ENCODE data around the gene TUBA4B.

TUBA4B gene

GRCh38 chr2:219300022-219300421, 47.0 kb downstream of the TUBA4B start (continued):
- TF ChIP-seq PRDM2 (tag by site-specific recombination; IDR thresholded peaks at IDR 0.05; ENCODE audit: borderline replicate concordance) = no peak
- no peak for TF ChIP-seq ZNF266 (tag by site-specific recombination; IDR thresholded peaks at IDR 0.05; ENCODE audit: low read depth)
- TF ChIP-seq ZNF658 (tag by site-specific recombination; IDR thresholded peaks at IDR 0.05) = no peak
- no peak for TF ChIP-seq TCF7L2 (IDR thresholded peaks at IDR 0.05; ENCODE audit: borderline replicate concordance, low read depth, low read length)
- TF ChIP-seq ZNF473 (tag by site-specific recombination; IDR thresholded peaks at IDR 0.05) = no peak

- Histone ChIP-seq H3K27ac (ENCODE audit: extremely low read depth, low read depth, low read length) (no peak overlapping the region), H3K36me3 (ENCODE audit: control insufficient read depth in 2 of 2, insufficient read depth in 1 of 2, low read length in 2 of 2) (no peaks in the 10 kb centered on the region), H3K9me3 (ENCODE audit: control insufficient read depth, insufficient read depth, low read depth, low read length) (no peaks in the 10 kb centered on the region), H3K4me1 (ENCODE audit: control insufficient read depth, insufficient read depth, low read length) (no peaks in the 10 kb centered on the region), H3K4me3 (ENCODE audit: low read depth, low read length) (no peak overlapping the region)
- ChIA-PET CTCF (interaction anchor here (0.6 to 3.6 kb wide), 4 partner anchors 8 to 449 kb away, joined by 3 to 24 read pairs (median 6); partner anchors contain the start of gene NHEJ1), POLR2A (no interaction called here)
- TF ChIP-seq HOXD13 (CRISPR knock-in tag; IDR thresholded peaks at IDR 0.05; ENCODE audit: borderline replicate concordance) (no peak), ZNF423 (tag by site-specific recombination; IDR thresholded peaks at IDR 0.05) (no peak), ZBTB48 (tag by site-specific recombination; IDR thresholded peaks at IDR 0.05) (no peak)
These were observed 49.4 kb downstream of the TUBA4B start for GRCh38 chr2:219302412-219302968.

- Histone ChIP-seq H3K9me3 (ENCODE audit: control insufficient read depth, insufficient read depth, low read depth, low read length) (no peaks in the 10 kb centered on the region), H3K36me3 (ENCODE audit: control insufficient read depth in 2 of 2, insufficient read depth in 1 of 2, low read length in 2 of 2) (no peaks in the 10 kb centered on the region), H3K4me3 (ENCODE audit: low read depth, low read length) (no peak overlapping the region), H3K27ac (ENCODE audit: extremely low read depth, low read depth, low read length) (no peak overlapping the region), H3K4me1 (ENCODE audit: control insufficient read depth, insufficient read depth, low read length) (no peaks in the 10 kb centered on the region)
- POLR2A ChIA-PET = no interaction called here
- CTCF ChIA-PET = interaction anchor here (0.6 to 3.6 kb wide), 3 partner anchors 10 to 128 kb away, joined by 3 to 24 read pairs (median 6); no protein-coding TSS in a partner anchor
- TF ChIP-seq ZNF513 (tag by site-specific recombination; IDR thresholded peaks at IDR 0.05) (peak; percentile 36), ZNF555 (tag by site-specific recombination; conservative IDR thresholded peaks at IDR 0.05) (no peak)
These were observed 51.2 kb downstream of the TUBA4B start for GRCh38 chr2:219304223-219304622.

GRCh38 chr2:219306047-219306446, 53.0 kb downstream of the TUBA4B start:
- Histone ChIP-seq H3K36me3 (ENCODE audit: control insufficient read depth in 2 of 2, insufficient read depth in 1 of 2, low read length in 2 of 2) (no peaks in the 10 kb centered on the region), H3K4me1 (ENCODE audit: control insufficient read depth, insufficient read depth, low read length) (no peaks in the 10 kb centered on the region), H3K4me3 (ENCODE audit: low read depth, low read length) (no peak overlapping the region), H3K27ac (ENCODE audit: extremely low read depth, low read depth, low read length) (no peak overlapping the region), H3K9me3 (ENCODE audit: control insufficient read depth, insufficient read depth, low read depth, low read length) (no peaks in the 10 kb centered on the region)
- TF ChIP-seq ZNF416 (tag by site-specific recombination; IDR thresholded peaks at IDR 0.05) (no peak), ZNF580 (tag by site-specific recombination; IDR thresholded peaks at IDR 0.05) (no peak), ZNF121 (tag by site-specific recombination; IDR thresholded peaks at IDR 0.05) (no peak), ZNF155 (tag by site-specific recombination; IDR thresholded peaks at IDR 0.05) (no peak), ZNF202 (tag by site-specific recombination; IDR thresholded peaks at IDR 0.05; ENCODE audit: borderline replicate concordance) (no peak)
- CTCF ChIA-PET = interaction anchor here (0.6 to 3.6 kb wide), 3 partner anchors 12 to 430 kb away, joined by 4 to 24 read pairs (median 5); no protein-coding TSS in a partner anchor
- POLR2A ChIA-PET = no interaction called here

Measured in HEK293 (cell line).